ENCODE data around the gene TNFRSF13B.
"Not testable (repeated sequence)": the region's sequence is repeated elsewhere in the genome, so short reads cannot be mapped to it uniquely, and the experiment has no call there.

TNFRSF13B gene

GRCh38 chr17:16924696-16925440, 47.0 kb downstream of the TNFRSF13B start:
- no peak for DNase-seq

GRCh38 chr17:16923904-16924695, 47.8 kb downstream of the TNFRSF13B start:
- no peak for DNase-seq

- DNase-seq, result no peak
These were observed 48.6 kb downstream of the TNFRSF13B start for GRCh38 chr17:16923097-16923903.

- DNase-seq, result no peak
These were observed 49.4 kb downstream of the TNFRSF13B start for GRCh38 chr17:16922386-16923096.

- DNase-seq, result not testable (repeated sequence)
These were observed 50.5 kb downstream of the TNFRSF13B start for GRCh38 chr17:16921451-16921850.

GRCh38 chr17:16920628-16921020, 51.3 kb downstream of the TNFRSF13B start:
- no peak for DNase-seq

GRCh38 chr17:16919663-16920627, 52.0 kb downstream of the TNFRSF13B start:
- no peak for DNase-seq

- no peak for DNase-seq
These were observed 53.5 kb downstream of the TNFRSF13B start for GRCh38 chr17:16918443-16918842.

GRCh38 chr17:16917671-16918394, 54.1 kb downstream of the TNFRSF13B start:
- no peak for DNase-seq

- DNase-seq, result no peak
These were observed 55.4 kb downstream of the TNFRSF13B start for GRCh38 chr17:16916557-16916920.

GRCh38 chr17:16915752-16916556, 56.0 kb downstream of the TNFRSF13B start:
- DNase-seq, result peak; percentile 59

GRCh38 chr17:16913463-16913862, 58.5 kb downstream of the TNFRSF13B start:
- no peak for DNase-seq

- DNase-seq, result no peak
These were observed 59.6 kb downstream of the TNFRSF13B start for GRCh38 chr17:16912021-16912962.

GRCh38 chr17:16911141-16911937, 60.6 kb downstream of the TNFRSF13B start:
- peak; percentile 61 for DNase-seq

GRCh38 chr17:16910341-16910740, 61.6 kb downstream of the TNFRSF13B start:
- DNase-seq, result no peak

GRCh38 chr17:16909472-16910246, 62.3 kb downstream of the TNFRSF13B start:
- peak; percentile 18 for DNase-seq

GRCh38 chr17:16908273-16908672, 63.6 kb downstream of the TNFRSF13B start:
- DNase-seq, result no peak
